Thyroid gland (tissue), 4 donors: Measurements from ENCODE around the gene ZNF618. TPM values are rescaled to one million over a fixed set of nuclear protein-coding genes. Genes with fewer than 3 reads are reported as not detected.

Source experiments
- DNase-seq, 2 donors: peaks; one replicate each; pipeline ENCODE4 v3.0.0-alpha.2; 2019
- H3K27ac ChIP-seq, 3 donors: fragments of 200-600 bp; sonication (generic); 1 replicate in 2 of 3; 2 replicates in 1 of 3; pipeline ENCODE4 v1.5.1; 2016 to 2019; ENCODE audit warnings: mild to moderate bottlenecking in 1 of 3, moderate library complexity in 1 of 3
- H3K27me3 ChIP-seq: fragments of 200-600 bp; sonication (generic); one replicate; pipeline ENCODE4 v1.5.1; 2019
- H3K36me3 ChIP-seq, 2 donors: fragments of 200-600 bp; sonication (generic); one replicate each; pipeline ENCODE4 v1.5.1; 2016 to 2019
- H3K4me1 ChIP-seq, 2 donors: fragments of 200-600 bp; sonication (generic); one replicate each; pipeline ENCODE4 v1.5.1; 2017 to 2019
- H3K4me3 ChIP-seq, 3 donors: fragments of 200-600 bp; sonication (generic); replicated peaks in 1 of 3; 1 replicate in 2 of 3; 2 replicates in 1 of 3; pipeline ENCODE4 v1.5.1; 2016; ENCODE audit warnings: mild to moderate bottlenecking in 1 of 3
- H3K9me3 ChIP-seq: fragments of 200-600 bp; sonication (generic); one replicate; pipeline ENCODE4 v1.5.1; 2017
- CTCF ChIP-seq, 6 experiments: fragments of 200-600 bp in 3 of 6; fragments of 450-650 bp in 3 of 6; sonication (generic) in 3 of 6; IDR thresholded peaks; one replicate each; pipeline ENCODE4 v1.5.1; 2016 to 2019; ENCODE audit warnings: antibody characterized with exemption in 6 of 6, mild to moderate bottlenecking in 2 of 6, inconsistent platforms in 1 of 6, moderate library complexity in 1 of 6
- POLR2A ChIP-seq, 2 donors: fragments of 450-650 bp; IDR thresholded peaks; one replicate each; pipeline ENCODE4 v1.6.1; 2017; ENCODE audit warnings: antibody characterized with exemption in 2 of 2, mild to moderate bottlenecking in 2 of 2, moderate library complexity in 1 of 2
- WGBS, 2 donors: methylation state at CpG; one replicate each; pipeline ENCODE4 v1.1.5; 2017; 5-methylcytosine and 5-hydroxymethylcytosine counted together
- intact Hi-C: fragments of 100-400 bp; cut with DNase I; formaldehyde crosslinking; loops from one replicate; pipeline ENCODE4 v1.15.1; 2023
- total RNA-seq, 4 donors: library from RNA; depleted of rRNA; stranded (reverse); fragments of >200 nt; gene quantifications; one replicate each; pipeline ENCODE4 v1.2.3, GENCODE V29; 2016

ZNF618 gene
- total RNA-seq, 4 donors from 2014 or later: 9.9 to 17.5 (median 15.5) TPM

GRCh38 chr9:113958556-113958955, 82.4 kb downstream of the ZNF618 start:
- H3K27me3 ChIP-seq: no peaks in the 10 kb centered on the region
- no peaks in the 10 kb centered on the region for H3K9me3 ChIP-seq
- no peak for TF ChIP-seq CTCF (IDR thresholded peaks at IDR 0.05)
- no peak for TF ChIP-seq POLR2A (IDR thresholded peaks at IDR 0.05)
- 93 to 95% methylated on average over 5 to 6 of the region's 6 CpGs for WGBS, 2 donors
- peaks cover 31 to 43% of the 10 kb centered on the region in 2 donors for H3K4me1 ChIP-seq
- no peaks in the 10 kb centered on the region for H3K36me3 ChIP-seq
- intact Hi-C loops: no loop called here
- no peak overlapping the region for H3K4me3 ChIP-seq
- no peak for DNase-seq
- H3K27ac ChIP-seq: peak overlapping the region in 2 of 3 donors; percentile 49 to 63

GRCh38 chr9:113960768-113961167, 84.7 kb downstream of the ZNF618 start:
- no peak for DNase-seq
- TF ChIP-seq CTCF (IDR thresholded peaks at IDR 0.05): no peak
- no peak for TF ChIP-seq POLR2A (IDR thresholded peaks at IDR 0.05)
- H3K4me3 ChIP-seq: no peak overlapping the region
- 93 to 95% methylated on average over 6 of the region's 6 CpGs for WGBS, 2 donors
- H3K4me1 ChIP-seq: peaks cover 21 to 25% of the 10 kb centered on the region in 2 donors
- H3K9me3 ChIP-seq: no peaks in the 10 kb centered on the region
- no peaks in the 10 kb centered on the region for H3K27me3 ChIP-seq
- intact Hi-C loops: no loop called here
- H3K27ac ChIP-seq: no peak overlapping the region
- H3K36me3 ChIP-seq: no peaks in the 10 kb centered on the region

- H3K27me3 ChIP-seq: no peaks in the 10 kb centered on the region
These were observed 86.3 kb downstream of the ZNF618 start for GRCh38 chr9:113962396-113962795.

GRCh38 chr9:113963017-113963620, 87.0 kb downstream of the ZNF618 start:
- WGBS, 2 donors: 54 to 67% methylated on average over 5 of the region's 5 CpGs
- no peaks in the 10 kb centered on the region for H3K36me3 ChIP-seq
- H3K27me3 ChIP-seq: no peaks in the 10 kb centered on the region
- peak; percentile 26 to 51 for DNase-seq
- H3K9me3 ChIP-seq: no peaks in the 10 kb centered on the region
- intact Hi-C loops: no loop called here
- H3K4me1 ChIP-seq: peaks cover 11 to 15% of the 10 kb centered on the region in 2 donors
- H3K27ac ChIP-seq: no peak overlapping the region
- no peak overlapping the region for H3K4me3 ChIP-seq
- TF ChIP-seq CTCF (IDR thresholded peaks at IDR 0.05) (peak in 5 of 6 experiments; percentile 25 to 61 (median 42)), POLR2A (IDR thresholded peaks at IDR 0.05) (no peak)

More at GRCh38 chr9:113962396-113962795, 86.3 kb downstream of the ZNF618 start:
- H3K4me1 ChIP-seq: peaks cover 19% of the 10 kb centered on the region in 2 donors
- DNase-seq: no peak
- H3K36me3 ChIP-seq: no peaks in the 10 kb centered on the region
- no peak overlapping the region for H3K4me3 ChIP-seq
- TF ChIP-seq CTCF (IDR thresholded peaks at IDR 0.05) (no peak), POLR2A (IDR thresholded peaks at IDR 0.05) (no peak)
- WGBS, 2 donors: 40 to 55% methylated on average over 1 of the region's 1 CpG
- no peak overlapping the region for H3K27ac ChIP-seq
- intact Hi-C loops: no loop called here
- H3K9me3 ChIP-seq: no peaks in the 10 kb centered on the region

GRCh38 chr9:113963696-113964494, 87.8 kb downstream of the ZNF618 start:
- Histone ChIP-seq H3K36me3 (no peaks in the 10 kb centered on the region), H3K27me3 (no peaks in the 10 kb centered on the region), H3K27ac (no peak overlapping the region), H3K9me3 (no peaks in the 10 kb centered on the region), H3K4me3 (no peak overlapping the region), H3K4me1 (peaks cover 8 to 13% of the 10 kb centered on the region in 2 donors)
- intact Hi-C loops: no loop called here
- no peak for DNase-seq
- 76 to 83% methylated on average over 17 of the region's 17 CpGs for WGBS, 2 donors
- no peak for TF ChIP-seq POLR2A (IDR thresholded peaks at IDR 0.05)
- no peak for TF ChIP-seq CTCF (IDR thresholded peaks at IDR 0.05)
